ENCODE results near the gene PRRC1. TPM values are rescaled to one million over a fixed set of nuclear protein-coding genes. Genes with fewer than 3 reads are reported as not detected.

The PRRC1 gene
- total and polyA plus RNA-seq, 7 donors = 19.3 to 32.1 (median 28.8) TPM

DNA sequence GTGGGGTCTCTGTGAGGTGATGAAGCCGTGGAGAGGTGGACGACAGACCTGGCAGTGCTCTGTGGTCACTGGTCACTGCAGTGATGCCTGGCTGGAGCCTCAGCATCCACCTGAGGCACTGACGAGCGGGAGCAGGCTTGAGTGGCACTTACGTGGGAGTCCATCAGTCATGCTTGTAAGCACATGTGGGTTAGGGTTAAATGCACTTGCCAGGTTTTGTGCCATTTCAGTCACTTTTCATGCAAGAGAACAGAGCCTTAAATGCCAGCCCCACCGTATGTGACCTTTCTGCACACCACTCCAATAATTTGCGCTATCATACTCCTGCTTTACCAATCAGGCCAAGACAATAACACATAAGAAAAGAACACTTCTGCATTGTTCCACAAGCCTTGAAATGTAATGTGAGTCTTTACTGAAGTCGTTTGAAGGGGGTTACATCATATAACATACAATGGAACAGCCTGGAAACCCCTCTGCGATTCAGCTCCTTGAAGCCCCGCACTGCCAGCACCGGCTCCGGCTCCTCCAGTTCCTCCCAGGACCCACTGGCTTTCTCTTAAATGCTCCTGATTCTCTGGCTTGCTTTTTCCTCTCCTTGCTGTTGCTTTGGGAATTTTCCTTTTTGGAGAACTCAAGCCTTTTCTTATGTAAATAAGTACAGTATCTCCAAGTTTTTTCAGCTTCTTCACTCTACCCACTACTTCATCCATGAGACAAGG lies 72.0 kb downstream of the PRRC1 start:
- no peak for DNase-seq
- Histone ChIP-seq H3K36me3 (no peaks in the 10 kb centered on the region), H3K4me3 (no peak overlapping the region), H3K4me1 (no peaks in the 10 kb centered on the region), H3K9me3 (no peaks in the 10 kb centered on the region), H3K27ac (no peak overlapping the region), H3K27me3 (no peaks in the 10 kb centered on the region)
- intact Hi-C loops (cut with DNase I) = no loop called here
- WGBS, 2 donors = 82 to 87% methylated on average over 12 of the region's 12 CpGs
- TF ChIP-seq POLR2AphosphoS5 (IDR thresholded peaks at IDR 0.05) (no peak), EP300 (IDR thresholded peaks at IDR 0.05) (no peak), POLR2A (IDR thresholded peaks at IDR 0.05) (no peak)
- TF ChIP-seq, protein P1, sequence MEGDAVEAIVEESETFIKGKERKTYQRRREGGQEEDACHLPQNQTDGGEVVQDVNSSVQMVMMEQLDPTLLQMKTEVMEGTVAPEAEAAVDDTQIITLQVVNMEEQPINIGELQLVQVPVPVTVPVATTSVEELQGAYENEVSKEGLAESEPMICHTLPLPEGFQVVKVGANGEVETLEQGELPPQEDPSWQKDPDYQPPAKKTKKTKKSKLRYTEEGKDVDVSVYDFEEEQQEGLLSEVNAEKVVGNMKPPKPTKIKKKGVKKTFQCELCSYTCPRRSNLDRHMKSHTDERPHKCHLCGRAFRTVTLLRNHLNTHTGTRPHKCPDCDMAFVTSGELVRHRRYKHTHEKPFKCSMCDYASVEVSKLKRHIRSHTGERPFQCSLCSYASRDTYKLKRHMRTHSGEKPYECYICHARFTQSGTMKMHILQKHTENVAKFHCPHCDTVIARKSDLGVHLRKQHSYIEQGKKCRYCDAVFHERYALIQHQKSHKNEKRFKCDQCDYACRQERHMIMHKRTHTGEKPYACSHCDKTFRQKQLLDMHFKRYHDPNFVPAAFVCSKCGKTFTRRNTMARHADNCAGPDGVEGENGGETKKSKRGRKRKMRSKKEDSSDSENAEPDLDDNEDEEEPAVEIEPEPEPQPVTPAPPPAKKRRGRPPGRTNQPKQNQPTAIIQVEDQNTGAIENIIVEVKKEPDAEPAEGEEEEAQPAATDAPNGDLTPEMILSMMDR (IDR thresholded peaks at IDR 0.05) = no peak

DNA sequence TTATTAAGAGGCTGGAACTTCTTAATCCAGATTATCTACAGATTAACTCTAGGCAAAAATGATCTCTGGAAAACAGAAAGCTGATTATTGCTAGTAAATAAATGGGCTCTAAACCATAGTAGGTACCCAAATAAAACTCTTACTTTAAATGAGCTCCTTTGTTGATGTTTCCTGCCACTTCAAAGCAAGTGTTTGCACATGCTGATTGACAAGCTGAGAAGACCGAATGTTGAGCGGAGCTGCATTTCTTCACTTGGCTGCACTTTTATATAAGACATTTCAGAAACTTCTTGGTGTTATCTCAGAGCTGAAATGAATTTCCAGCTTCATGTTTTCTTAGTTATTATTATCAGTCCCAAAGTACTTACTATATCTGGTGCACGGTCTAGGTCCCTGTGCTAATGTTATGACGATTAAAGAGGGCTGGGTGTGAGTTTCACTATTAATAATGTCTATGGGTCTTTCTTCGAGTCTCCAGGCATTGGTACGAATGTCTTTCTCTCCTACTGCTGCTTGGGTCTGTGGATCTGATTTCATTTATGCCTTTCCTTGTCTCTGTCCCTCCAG lies 72.8 kb downstream of the PRRC1 start:
- H3K27ac ChIP-seq = no peak overlapping the region
- WGBS, 2 donors = 76 to 90% methylated on average over 6 of the region's 6 CpGs
- H3K27me3 ChIP-seq = no peaks in the 10 kb centered on the region
- no peaks in the 10 kb centered on the region for H3K4me1 ChIP-seq
- TF ChIP-seq EP300 (IDR thresholded peaks at IDR 0.05) = no peak
- no peak for TF ChIP-seq POLR2AphosphoS5 (IDR thresholded peaks at IDR 0.05)
- TF ChIP-seq, protein P1 (IDR thresholded peaks at IDR 0.05) = no peak
- TF ChIP-seq POLR2A (IDR thresholded peaks at IDR 0.05) = no peak
- H3K4me3 ChIP-seq = no peak overlapping the region
- no peak for DNase-seq
- intact Hi-C loops (cut with DNase I) = no loop called here
- H3K36me3 ChIP-seq = no peaks in the 10 kb centered on the region
- no peaks in the 10 kb centered on the region for H3K9me3 ChIP-seq

DNA sequence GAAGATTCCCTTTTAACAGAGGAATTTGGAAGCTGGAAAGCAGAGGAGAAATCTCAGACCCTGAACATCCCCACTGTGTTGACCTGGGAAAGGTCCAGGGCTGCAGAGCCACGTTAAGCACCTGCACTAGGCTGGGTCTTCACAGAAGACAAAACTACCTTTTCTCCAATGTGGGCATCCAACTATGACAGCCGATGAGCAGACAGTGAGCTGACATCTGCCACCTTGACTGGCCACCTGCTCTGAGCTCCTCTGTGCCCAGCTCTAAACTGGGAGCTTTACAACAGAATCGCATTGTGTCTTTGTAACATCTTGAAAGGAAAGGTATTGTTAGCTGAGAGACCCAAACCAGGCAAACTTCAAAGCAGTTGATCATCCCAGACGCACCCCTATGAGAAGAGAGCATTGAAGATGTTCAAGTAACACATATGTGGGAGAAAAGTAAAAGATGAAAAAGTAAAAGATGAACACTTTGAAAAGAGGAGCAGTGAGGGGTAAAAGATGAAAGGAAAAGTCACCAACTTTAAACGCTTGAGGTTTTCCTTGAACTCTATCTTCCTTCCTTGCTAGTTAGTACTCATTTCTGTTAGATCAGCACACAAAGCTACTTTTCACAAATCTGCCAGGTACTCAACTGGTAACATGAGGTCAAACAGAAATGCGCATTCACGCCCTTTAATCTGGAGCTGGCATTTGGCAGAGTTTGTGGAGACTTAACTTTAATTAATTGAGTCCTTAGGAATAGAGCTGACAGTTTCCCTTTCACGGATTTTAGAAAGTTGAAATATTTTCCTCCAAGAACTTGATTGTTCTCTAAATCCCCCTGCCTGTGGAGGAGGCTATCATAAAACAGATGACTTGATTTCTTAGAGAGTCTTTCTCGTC lies 78.3 kb downstream of the PRRC1 start:
- no peak for DNase-seq
- WGBS, 2 donors = 78 to 84% methylated on average over 9 of the region's 9 CpGs
- H3K4me3 ChIP-seq = no peak overlapping the region
- no peak overlapping the region for H3K27ac ChIP-seq
- no peaks in the 10 kb centered on the region for H3K36me3 ChIP-seq
- peaks cover 0 to 6% (median 0%) of the 10 kb centered on the region in 4 donors for H3K4me1 ChIP-seq
- no peaks in the 10 kb centered on the region for H3K27me3 ChIP-seq
- intact Hi-C loops (cut with DNase I) = no loop called here
- TF ChIP-seq POLR2A (IDR thresholded peaks at IDR 0.05) (no peak), EP300 (IDR thresholded peaks at IDR 0.05) (no peak), POLR2AphosphoS5 (IDR thresholded peaks at IDR 0.05) (no peak)
- TF ChIP-seq, protein P1 (IDR thresholded peaks at IDR 0.05) = no peak
- no peaks in the 10 kb centered on the region for H3K9me3 ChIP-seq

DNA sequence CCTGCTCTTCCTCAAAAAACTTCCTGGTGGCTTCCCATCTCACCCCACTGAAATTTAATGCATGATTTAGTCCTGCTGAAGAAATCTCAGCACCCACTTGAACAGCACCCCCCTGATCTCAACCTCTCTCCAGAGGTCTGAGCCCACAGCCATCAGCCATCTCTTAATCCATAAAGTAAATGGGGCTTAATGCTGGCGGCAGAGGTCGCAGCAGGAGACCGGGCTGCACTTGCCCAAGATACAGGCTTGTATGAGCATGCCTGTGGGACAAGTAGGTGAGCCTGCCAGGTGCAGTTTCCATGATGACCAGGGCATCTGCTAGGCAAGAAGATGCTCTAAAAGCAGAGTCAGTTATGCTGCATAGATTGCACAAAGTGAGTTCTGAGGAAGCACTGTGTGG lies 79.1 kb downstream of the PRRC1 start:
- no peaks in the 10 kb centered on the region for H3K9me3 ChIP-seq
- H3K4me1 ChIP-seq = peaks cover 0 to 10% (median 0%) of the 10 kb centered on the region in 4 donors
- no peaks in the 10 kb centered on the region for H3K27me3 ChIP-seq
- H3K36me3 ChIP-seq = no peaks in the 10 kb centered on the region
- H3K4me3 ChIP-seq = no peak overlapping the region
- intact Hi-C loops (cut with DNase I) = no loop called here
- 89 to 93% methylated on average over 3 of the region's 3 CpGs for WGBS, 2 donors
- DNase-seq = no peak
- TF ChIP-seq, protein P1 (IDR thresholded peaks at IDR 0.05) = no peak
- no peak for TF ChIP-seq EP300 (IDR thresholded peaks at IDR 0.05)
- TF ChIP-seq POLR2AphosphoS5 (IDR thresholded peaks at IDR 0.05) = no peak
- no peak for TF ChIP-seq POLR2A (IDR thresholded peaks at IDR 0.05)
- no peak overlapping the region for H3K27ac ChIP-seq
